GM10248 (cell line): ENCODE data around the gene SDK1.

Experiments
- CTCF ChIA-PET: fragments of 300-600 bp; sonication (Branson Sonifier 250); formaldehyde crosslinking; extraction: SDS; loops from one replicate; lab custom pipeline; 2021; ENCODE audit warnings: antibody characterized with exemption; lab: Yijun Ruan, JAX
- POLR2A ChIA-PET: fragments of 350-650 bp; sonication (Branson Sonifier 250); formaldehyde crosslinking; extraction: SDS; loops from one replicate; lab custom pipeline; 2020; ENCODE audit warnings: antibody characterized with exemption; lab: Yijun Ruan, JAX
- DNase-seq: peaks from one replicate; pipeline ENCODE4 v3.0.0; 2012; ENCODE audit errors: extremely low spot score
- CTCF ChIP-seq: IDR thresholded peaks from 2 replicates; pipeline ENCODE4 v1.5.1; 2012; ENCODE audit warnings: mild to moderate bottlenecking, low read depth; ENCODE audit errors: extremely low read depth, missing control alignments, control extremely low read depth

SDK1 gene

GRCh38 chr7:3634396-3634795 is 333.3 kb downstream of the SDK1 start:
- ChIA-PET POLR2A (no interaction called here), CTCF (no interaction called here)
- no peak for DNase-seq
- TF ChIP-seq CTCF: no peak

GRCh38 chr7:3636131-3636860 is 335.2 kb downstream of the SDK1 start:
- ChIA-PET CTCF (interaction anchor here (1.5 kb wide), 1 partner anchor 10 kb away, joined by 3 read pairs; no protein-coding TSS in a partner anchor), POLR2A (no interaction called here)
- no peak for DNase-seq
- no peak for TF ChIP-seq CTCF

GRCh38 chr7:3639253-3639652 is 338.2 kb downstream of the SDK1 start:
- no peak for DNase-seq
- CTCF ChIA-PET: no interaction called here

GRCh38 chr7:3641582-3641981 is 340.5 kb downstream of the SDK1 start:
- no peak for DNase-seq
- ChIA-PET CTCF (interaction anchor here (1.3 kb wide), 1 partner anchor 9 kb away, joined by 3 read pairs; no protein-coding TSS in a partner anchor), POLR2A (no interaction called here)
- no peak for TF ChIP-seq CTCF

More at GRCh38 chr7:3639253-3639652, 338.2 kb downstream of the SDK1 start:
- TF ChIP-seq CTCF: no peak
- POLR2A ChIA-PET: no interaction called here

GRCh38 chr7:3643091-3643490 is 342.0 kb downstream of the SDK1 start:
- CTCF ChIA-PET: no interaction called here
- no peak for TF ChIP-seq CTCF
- POLR2A ChIA-PET: no interaction called here

GRCh38 chr7:3648276-3648675 is 347.2 kb downstream of the SDK1 start:
- TF ChIP-seq CTCF: no peak
- DNase-seq: no peak
- POLR2A ChIA-PET: no interaction called here
- CTCF ChIA-PET: no interaction called here

More at GRCh38 chr7:3643091-3643490, 342.0 kb downstream of the SDK1 start:
- DNase-seq: no peak

- DNase-seq: no peak
- TF ChIP-seq CTCF: no peak
- ChIA-PET CTCF (no interaction called here), POLR2A (no interaction called here)
Measured at GRCh38 chr7:3649250-3649649, 348.2 kb downstream of the SDK1 start.
